Hepatocyte (in vitro differentiated cells): ENCODE results near the gene SPATC1L. TPM values are rescaled to one million over a fixed set of nuclear protein-coding genes. Genes with fewer than 3 reads are reported as not detected.
"Not testable (repeated sequence)": the region's sequence is repeated elsewhere in the genome, so short reads cannot be mapped to it uniquely, and the experiment has no call there.

Experiments used
- DNase-seq: peaks from one replicate; pipeline ENCODE4 v3.0.0-alpha.2; 2016; ENCODE audit warnings: low spot score
- H2AFZ ChIP-seq: fragments of 200-600 bp; sonication (generic); 2 replicates; pipeline ENCODE4 v1.6.0; 2016; ENCODE audit warnings: antibody characterized with exemption, mild to moderate bottlenecking
- H3K27ac ChIP-seq: fragments of 200-600 bp; sonication (generic); 2 replicates; pipeline ENCODE4 v1.5.1; 2016; ENCODE audit warnings: mild to moderate bottlenecking
- H3K27me3 ChIP-seq: fragments of 200-600 bp; sonication (generic); 2 replicates; pipeline ENCODE4 v1.6.1; 2016
- H3K36me3 ChIP-seq: fragments of 200-600 bp; sonication (generic); replicated peaks from 2 replicates; pipeline ENCODE4 v1.5.1; 2016; ENCODE audit warnings: low read depth; ENCODE audit not compliant: insufficient read depth
- H3K4me1 ChIP-seq: fragments of 200-600 bp; sonication (generic); 2 replicates; pipeline ENCODE4 v1.5.1; 2016; ENCODE audit warnings: mild to moderate bottlenecking, moderate library complexity; ENCODE audit not compliant: insufficient read depth
- H3K4me2 ChIP-seq: fragments of 200-600 bp; sonication (generic); 2 replicates; pipeline ENCODE4 v1.6.0; 2016
- H3K4me3 ChIP-seq: fragments of 200-600 bp; sonication (generic); 2 replicates; pipeline ENCODE4 v1.5.1; 2016; ENCODE audit warnings: mild to moderate bottlenecking
- H3K79me2 ChIP-seq: fragments of 200-600 bp; sonication (generic); 2 replicates; pipeline ENCODE4 v1.6.0; 2017; ENCODE audit warnings: mild to moderate bottlenecking
- H3K9me2 ChIP-seq: fragments of 200-600 bp; sonication (generic); replicated peaks from 2 replicates; pipeline ENCODE4 v1.6.0; 2017; ENCODE audit warnings: mild to moderate bottlenecking; ENCODE audit not compliant: insufficient read depth
- H3K9me3 ChIP-seq: fragments of 200-600 bp; sonication (generic); 2 replicates; pipeline ENCODE4 v1.5.1; 2016; ENCODE audit warnings: low read depth, mild to moderate bottlenecking
- H4K20me1 ChIP-seq: fragments of 200-600 bp; sonication (generic); 2 replicates; pipeline ENCODE4 v1.6.0; 2016; ENCODE audit warnings: mild to moderate bottlenecking; ENCODE audit not compliant: insufficient read depth, poor library complexity, severe bottlenecking
- CTCF ChIP-seq: fragments of 200-600 bp; sonication (generic); IDR thresholded peaks from 2 replicates; pipeline ENCODE4 v1.5.1; 2016; ENCODE audit warnings: antibody characterized with exemption, mild to moderate bottlenecking; ENCODE audit not compliant: poor library complexity
- EZH2 ChIP-seq: fragments of 200-600 bp; sonication (generic); IDR thresholded peaks from 2 replicates; pipeline ENCODE4 v1.6.1; 2016; ENCODE audit warnings: antibody characterized with exemption, mild to moderate bottlenecking, borderline replicate concordance
- EZH2phosphoT487 ChIP-seq: fragments of 200-600 bp; sonication (generic); IDR thresholded peaks from one replicate; pipeline ENCODE4 v1.6.1; 2018; ENCODE audit warnings: antibody characterized with exemption, mild to moderate bottlenecking, low read depth, moderate library complexity; ENCODE audit not compliant: unreplicated experiment, severe bottlenecking
- whole genome bisulfite sequencing: methylation state at CpG from one replicate; pipeline ENCODE4 v1.1.6; 2016; ENCODE audit warnings: low lambda C conversion rate; ENCODE audit errors: missing lambda C conversion rate; 5-methylcytosine and 5-hydroxymethylcytosine counted together
- polyA plus RNA-seq: library from polyadenylated mRNA; unstranded; fragments of >200 nt; fragmentation: Nextera tagmentation; extraction: Ambion mirVana; gene quantifications from 2 replicates; pipeline ENCODE4 v1.2.1, GENCODE V29; 2016
- total RNA-seq: library from RNA; depleted of rRNA; stranded (reverse); fragments of >200 nt; gene quantifications from 2 replicates; pipeline ENCODE4 v1.2.3, GENCODE V29; 2014

Gene SPATC1L
- total and polyA plus RNA-seq, 2 experiments from 2014 or later, result 10.1 to 24.2 TPM

GRCh38 chr21:46184625-46185555 is 631 bp upstream of the SPATC1L start:
- H3K27ac ChIP-seq, result peak overlapping the region; percentile 93
- no peaks in the 10 kb centered on the region for H4K20me1 ChIP-seq
- DNase-seq, result peak; percentile 89
- no peaks in the 10 kb centered on the region for H3K79me2 ChIP-seq
- H3K4me2 ChIP-seq, result peak overlapping the region; percentile 88
- H3K36me3 ChIP-seq, result no peaks in the 10 kb centered on the region
- TF ChIP-seq EZH2 (no peak), CTCF (no peak), EZH2phosphoT487 (no peak)
- WGBS, result 17% methylated on average over 28 of the region's 30 CpGs
- no peaks in the 10 kb centered on the region for H3K27me3 ChIP-seq
- H2AFZ ChIP-seq, result peak overlapping the region; percentile 35
- peaks cover 13% of the 10 kb centered on the region for H3K4me1 ChIP-seq
- H3K9me2 ChIP-seq, result no peaks in the 10 kb centered on the region
- no peaks in the 10 kb centered on the region for H3K9me3 ChIP-seq
- H3K4me3 ChIP-seq, result peak overlapping the region; percentile 51

GRCh38 chr21:46183337-46183909 is 836 bp downstream of the SPATC1L start:
- WGBS, result 89% methylated on average over 2 of the region's 13 CpGs
- not testable (repeated sequence) for H3K79me2 ChIP-seq, H3K9me3 ChIP-seq, H3K36me3 ChIP-seq, H3K4me1 ChIP-seq, H3K27ac ChIP-seq, H3K9me2 ChIP-seq, H2AFZ ChIP-seq, H3K4me3 ChIP-seq, H3K27me3 ChIP-seq, H4K20me1 ChIP-seq
- peak; percentile 9 for DNase-seq
- H3K4me2 ChIP-seq, result peak overlapping the region; percentile 91

- no peak overlapping the region for H3K27ac ChIP-seq
- peaks cover 1% of the 10 kb centered on the region for H3K9me3 ChIP-seq
- no peaks in the 10 kb centered on the region for H3K36me3 ChIP-seq
- no peak for TF ChIP-seq EZH2
- TF ChIP-seq CTCF, result no peak
- no peak for TF ChIP-seq EZH2phosphoT487
- peaks cover 1% of the 10 kb centered on the region for H3K79me2 ChIP-seq
- DNase-seq, result peak; percentile 8
- WGBS, result 95% methylated on average over 38 of the region's 44 CpGs
- no peak overlapping the region for H2AFZ ChIP-seq
- no peak overlapping the region for H3K4me2 ChIP-seq
- H4K20me1 ChIP-seq, result no peaks in the 10 kb centered on the region
- no peaks in the 10 kb centered on the region for H3K9me2 ChIP-seq
- H3K27me3 ChIP-seq, result no peaks in the 10 kb centered on the region
- no peak overlapping the region for H3K4me3 ChIP-seq
- no peaks in the 10 kb centered on the region for H3K4me1 ChIP-seq
Measured at GRCh38 chr21:46182548-46183336, 1.5 kb downstream of the SPATC1L start.
